ENCODE measurements around the gene KIAA0753.

DNA sequence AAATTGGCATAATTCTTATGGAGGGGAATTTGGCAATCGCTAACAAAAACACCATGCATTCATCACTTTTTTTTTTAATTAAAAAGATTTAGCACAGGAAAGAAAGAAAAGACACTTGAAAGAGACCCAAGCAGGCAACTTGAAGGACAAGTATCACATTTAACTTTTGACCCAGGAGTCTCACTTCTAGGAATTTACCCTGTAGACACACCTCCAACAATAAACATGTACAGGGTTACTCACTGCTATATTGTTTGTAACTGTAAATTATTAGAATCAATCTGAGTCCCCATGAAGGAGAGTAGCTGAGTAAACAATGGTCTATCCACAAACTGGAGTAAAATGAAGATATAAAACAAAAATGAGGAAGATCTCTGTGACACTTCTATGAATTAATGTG lies 10.1 kb downstream of the KIAA0753 start:
- TF ChIP-seq, protein P1, sequence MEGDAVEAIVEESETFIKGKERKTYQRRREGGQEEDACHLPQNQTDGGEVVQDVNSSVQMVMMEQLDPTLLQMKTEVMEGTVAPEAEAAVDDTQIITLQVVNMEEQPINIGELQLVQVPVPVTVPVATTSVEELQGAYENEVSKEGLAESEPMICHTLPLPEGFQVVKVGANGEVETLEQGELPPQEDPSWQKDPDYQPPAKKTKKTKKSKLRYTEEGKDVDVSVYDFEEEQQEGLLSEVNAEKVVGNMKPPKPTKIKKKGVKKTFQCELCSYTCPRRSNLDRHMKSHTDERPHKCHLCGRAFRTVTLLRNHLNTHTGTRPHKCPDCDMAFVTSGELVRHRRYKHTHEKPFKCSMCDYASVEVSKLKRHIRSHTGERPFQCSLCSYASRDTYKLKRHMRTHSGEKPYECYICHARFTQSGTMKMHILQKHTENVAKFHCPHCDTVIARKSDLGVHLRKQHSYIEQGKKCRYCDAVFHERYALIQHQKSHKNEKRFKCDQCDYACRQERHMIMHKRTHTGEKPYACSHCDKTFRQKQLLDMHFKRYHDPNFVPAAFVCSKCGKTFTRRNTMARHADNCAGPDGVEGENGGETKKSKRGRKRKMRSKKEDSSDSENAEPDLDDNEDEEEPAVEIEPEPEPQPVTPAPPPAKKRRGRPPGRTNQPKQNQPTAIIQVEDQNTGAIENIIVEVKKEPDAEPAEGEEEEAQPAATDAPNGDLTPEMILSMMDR (IDR thresholded peaks at IDR 0.05; ENCODE audit: low read length) = no peak
- TF ChIP-seq EZH2 (IDR thresholded peaks at IDR 0.05; ENCODE audit: borderline replicate concordance, low read length) = no peak
